CMK (cell line): ENCODE data around the gene CPEB3.
"Not testable (repeated sequence)": the region's sequence is repeated elsewhere in the genome, so short reads cannot be mapped to it uniquely, and the experiment has no call there.

ENCODE experiments used
- DNase-seq: peaks from one replicate; pipeline ENCODE4 v3.0.0-alpha.2; 2010; ENCODE audit warnings: low read depth

CPEB3 gene

GRCh38 chr10:92031580-92031979 is 259.3 kb downstream of the CPEB3 start:
- no peak for DNase-seq

- DNase-seq, result peak; percentile 83
These were observed 263.7 kb downstream of the CPEB3 start for GRCh38 chr10:92027141-92027540.

- DNase-seq, result not testable (repeated sequence)
These were observed 265.5 kb downstream of the CPEB3 start for GRCh38 chr10:92025340-92025739.

- DNase-seq, result no peak
These were observed 266.2 kb downstream of the CPEB3 start for GRCh38 chr10:92024700-92025099.

GRCh38 chr10:92014620-92015019 is 276.3 kb downstream of the CPEB3 start:
- DNase-seq, result no peak

- no peak for DNase-seq
These were observed 279.2 kb downstream of the CPEB3 start for GRCh38 chr10:92011560-92012214.

- DNase-seq, result no peak
These were observed 280.7 kb downstream of the CPEB3 start for GRCh38 chr10:92010047-92010735.

GRCh38 chr10:92009445-92009844 is 281.4 kb downstream of the CPEB3 start:
- no peak for DNase-seq

- no peak for DNase-seq
These were observed 284.9 kb downstream of the CPEB3 start for GRCh38 chr10:92005978-92006377.

GRCh38 chr10:92003258-92003657 is 287.6 kb downstream of the CPEB3 start:
- no peak for DNase-seq

GRCh38 chr10:92001995-92002394 is 288.9 kb downstream of the CPEB3 start:
- DNase-seq, result no peak

GRCh38 chr10:92001581-92001980 is 289.3 kb downstream of the CPEB3 start:
- no peak for DNase-seq
